ENCODE measurements around the gene CDC42BPA.
"Not testable (repeated sequence)": the region's sequence is repeated elsewhere in the genome, so short reads cannot be mapped to it uniquely, and the experiment has no call there.

Gene CDC42BPA

GRCh38 chr1:227285745-227286144 is 32.5 kb downstream of the CDC42BPA start:
- CTCF ChIA-PET: no interaction called here
- DNase-seq (ENCODE audit: low spot score): no peak
- H3K27ac ChIP-seq: no peak overlapping the region
- no peak for TF ChIP-seq CTCF (conservative IDR thresholded peaks at IDR 0.05; ENCODE audit: low read depth)
- POLR2A ChIA-PET (ENCODE audit: low non-redundant PET): no interaction called here

GRCh38 chr1:227281371-227281770 is 36.9 kb downstream of the CDC42BPA start:
- H3K27ac ChIP-seq: peak overlapping the region; percentile 16; the same call in 1 of the 2 replicates
- DNase-seq (ENCODE audit: low spot score): no peak
- TF ChIP-seq CTCF (conservative IDR thresholded peaks at IDR 0.05; ENCODE audit: low read depth): no peak
- POLR2A ChIA-PET (ENCODE audit: low non-redundant PET): no interaction called here
- CTCF ChIA-PET: interaction anchor here (0.7 to 1.1 kb wide), 2 partner anchors 20 to 174 kb away, joined by 3 to 6 read pairs; no protein-coding TSS in a partner anchor

GRCh38 chr1:227280836-227281235 is 37.5 kb downstream of the CDC42BPA start:
- no peak for TF ChIP-seq CTCF (conservative IDR thresholded peaks at IDR 0.05; ENCODE audit: low read depth)
- DNase-seq (ENCODE audit: low spot score): no peak
- CTCF ChIA-PET: no interaction called here
- POLR2A ChIA-PET (ENCODE audit: low non-redundant PET): interaction anchor here (0.5 kb wide), 1 partner anchor 29 kb away, joined by 3 read pairs; no protein-coding TSS in a partner anchor
- H3K27ac ChIP-seq: no peak overlapping the region

- CTCF ChIA-PET; POLR2A ChIA-PET (ENCODE audit: low non-redundant PET); H3K27ac ChIP-seq; DNase-seq (ENCODE audit: low spot score): not testable (repeated sequence)
Observed at GRCh38 chr1:227276156-227276693, 42.1 kb downstream of the CDC42BPA start.

- no peak for TF ChIP-seq CTCF (conservative IDR thresholded peaks at IDR 0.05; ENCODE audit: low read depth)
- ChIA-PET CTCF (interaction anchor here (0.6 kb wide), 1 partner anchor 43 kb away, joined by 6 read pairs; no protein-coding TSS in a partner anchor), POLR2A (ENCODE audit: low non-redundant PET) (no interaction called here)
- H3K27ac ChIP-seq: no peak overlapping the region
- DNase-seq (ENCODE audit: low spot score): peak; percentile 56
Observed at GRCh38 chr1:227273557-227273956, 44.7 kb downstream of the CDC42BPA start.

GRCh38 chr1:227272428-227272827 is 45.9 kb downstream of the CDC42BPA start:
- CTCF ChIA-PET: interaction anchor here (0.6 to 0.8 kb wide), 2 partner anchors 14 to 16 kb away, joined by 3 read pairs; no protein-coding TSS in a partner anchor
- TF ChIP-seq CTCF (conservative IDR thresholded peaks at IDR 0.05; ENCODE audit: low read depth): no peak
- DNase-seq (ENCODE audit: low spot score): no peak
- no peak overlapping the region for H3K27ac ChIP-seq
- POLR2A ChIA-PET (ENCODE audit: low non-redundant PET): no interaction called here

- ChIA-PET POLR2A (ENCODE audit: low non-redundant PET) (no interaction called here), CTCF (interaction anchor here (0.6 kb wide), 1 partner anchor 54 kb away, joined by 4 read pairs; no protein-coding TSS in a partner anchor)
- DNase-seq (ENCODE audit: low spot score): no peak
- H3K27ac ChIP-seq: no peak overlapping the region
- no peak for TF ChIP-seq CTCF (conservative IDR thresholded peaks at IDR 0.05; ENCODE audit: low read depth)
Observed at GRCh38 chr1:227270554-227270953, 47.7 kb downstream of the CDC42BPA start.
